Fibroblast of the conjunctiva (primary cell): ENCODE data around the gene DCLK1.

Experiments
- DNase-seq: peaks from one replicate; pipeline ENCODE4 v3.0.0-alpha.2; 2010; ENCODE audit warnings: low read depth

The DCLK1 gene

GRCh38 chr13:35945368-35945767, 185.8 kb downstream of the DCLK1 start:
- DNase-seq: no peak

- no peak for DNase-seq
Measured at GRCh38 chr13:35941374-35941773, 189.8 kb downstream of the DCLK1 start.

- DNase-seq: no peak
Measured at GRCh38 chr13:35940734-35941133, 190.4 kb downstream of the DCLK1 start.

- no peak for DNase-seq
Measured at GRCh38 chr13:35936246-35936978, 194.8 kb downstream of the DCLK1 start.

GRCh38 chr13:35930665-35931631, 200.2 kb downstream of the DCLK1 start:
- no peak for DNase-seq

GRCh38 chr13:35927567-35928021, 203.6 kb downstream of the DCLK1 start:
- peak; percentile 13 for DNase-seq

GRCh38 chr13:35926859-35927530, 204.2 kb downstream of the DCLK1 start:
- DNase-seq: no peak

GRCh38 chr13:35925669-35926068, 205.5 kb downstream of the DCLK1 start:
- no peak for DNase-seq

- DNase-seq: no peak
Measured at GRCh38 chr13:35923347-35923746, 207.8 kb downstream of the DCLK1 start.

GRCh38 chr13:35920816-35921215, 210.4 kb downstream of the DCLK1 start:
- DNase-seq: no peak

GRCh38 chr13:35917942-35918645, 213.1 kb downstream of the DCLK1 start:
- no peak for DNase-seq

GRCh38 chr13:35917252-35917941, 213.8 kb downstream of the DCLK1 start:
- DNase-seq: no peak

- DNase-seq: no peak
Measured at GRCh38 chr13:35916146-35916545, 215.0 kb downstream of the DCLK1 start.

GRCh38 chr13:35914662-35915061, 216.5 kb downstream of the DCLK1 start:
- DNase-seq: no peak

GRCh38 chr13:35912841-35913240, 218.3 kb downstream of the DCLK1 start:
- DNase-seq: no peak

- no peak for DNase-seq
Measured at GRCh38 chr13:35909837-35910540, 221.2 kb downstream of the DCLK1 start.

GRCh38 chr13:35909091-35909490, 222.1 kb downstream of the DCLK1 start:
- no peak for DNase-seq

- no peak for DNase-seq
Measured at GRCh38 chr13:35908226-35908625, 223.0 kb downstream of the DCLK1 start.

GRCh38 chr13:35906636-35907035, 224.5 kb downstream of the DCLK1 start:
- no peak for DNase-seq

GRCh38 chr13:35903075-35903474, 228.1 kb downstream of the DCLK1 start:
- DNase-seq: no peak

- DNase-seq: no peak
Measured at GRCh38 chr13:35898041-35898440, 233.1 kb downstream of the DCLK1 start.
